ENCODE measurements around the gene LHX6.

Gene LHX6

DNA sequence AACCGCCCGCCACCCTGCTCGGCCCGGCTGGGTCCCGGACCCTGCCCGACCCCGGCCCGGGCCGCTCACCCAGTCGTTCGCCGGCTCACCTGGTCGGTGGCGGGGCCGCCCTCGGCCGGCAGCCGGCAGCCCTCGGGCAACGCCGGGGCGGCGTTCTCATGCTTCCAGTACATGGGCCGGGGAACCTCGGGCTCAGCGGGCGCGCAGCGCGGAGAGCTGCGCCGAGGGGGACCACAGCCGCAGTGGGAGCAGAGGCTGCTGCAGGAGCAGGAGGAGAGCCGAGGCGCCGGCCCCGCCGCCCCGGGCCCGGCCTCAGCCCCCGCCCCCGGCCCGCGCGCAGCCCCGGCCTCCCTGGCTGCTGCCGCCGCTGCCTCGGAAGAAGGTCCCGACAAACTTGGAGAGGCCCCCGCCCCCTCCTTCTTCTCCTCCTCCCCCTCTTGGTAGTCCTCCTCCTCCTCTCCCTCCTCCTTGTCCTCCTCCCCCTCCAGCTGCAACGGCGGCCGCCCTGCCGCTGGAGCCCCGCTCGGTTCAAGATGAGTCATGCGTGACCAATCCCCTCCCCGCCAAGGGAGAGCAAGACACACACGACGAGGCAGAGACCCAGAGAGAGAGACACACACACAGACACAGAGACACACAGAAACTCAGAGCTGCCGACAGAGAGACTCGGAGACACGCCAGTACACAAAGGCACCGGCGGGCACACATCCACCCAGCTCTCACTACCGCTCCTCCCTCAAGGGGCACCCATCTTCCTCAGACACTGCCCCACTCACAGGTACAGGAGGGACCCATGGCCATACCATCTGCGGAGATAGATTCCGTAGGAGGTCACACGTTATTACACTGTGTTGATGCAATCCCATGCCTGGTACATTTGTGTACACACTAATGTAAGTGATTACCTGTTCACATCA lies at the start of gene LHX6:
LHX6 (minus strand) TSS at position 390 of the 917 bp plus-strand sequence; CDS start at position 173, 217 bp downstream.
- H3K27ac Mint-ChIP-seq = no peak within 1 kb of the TSS
- H3K4me1 Mint-ChIP-seq (ENCODE audit: low read depth) = no peaks in the 10 kb centered on the region
- no peak for DNase-seq (ENCODE audit: low spot score)
- H3K36me3 Mint-ChIP-seq (ENCODE audit: low read depth) = no peaks in the 10 kb centered on the region
- no peak within 1 kb of the TSS for H3K4me3 Mint-ChIP-seq
- H3K27me3 Mint-ChIP-seq (ENCODE audit: low read depth) = peaks cover 33% of the 10 kb centered on the region
- no peaks in the 10 kb centered on the region for H3K9me3 Mint-ChIP-seq

DNA sequence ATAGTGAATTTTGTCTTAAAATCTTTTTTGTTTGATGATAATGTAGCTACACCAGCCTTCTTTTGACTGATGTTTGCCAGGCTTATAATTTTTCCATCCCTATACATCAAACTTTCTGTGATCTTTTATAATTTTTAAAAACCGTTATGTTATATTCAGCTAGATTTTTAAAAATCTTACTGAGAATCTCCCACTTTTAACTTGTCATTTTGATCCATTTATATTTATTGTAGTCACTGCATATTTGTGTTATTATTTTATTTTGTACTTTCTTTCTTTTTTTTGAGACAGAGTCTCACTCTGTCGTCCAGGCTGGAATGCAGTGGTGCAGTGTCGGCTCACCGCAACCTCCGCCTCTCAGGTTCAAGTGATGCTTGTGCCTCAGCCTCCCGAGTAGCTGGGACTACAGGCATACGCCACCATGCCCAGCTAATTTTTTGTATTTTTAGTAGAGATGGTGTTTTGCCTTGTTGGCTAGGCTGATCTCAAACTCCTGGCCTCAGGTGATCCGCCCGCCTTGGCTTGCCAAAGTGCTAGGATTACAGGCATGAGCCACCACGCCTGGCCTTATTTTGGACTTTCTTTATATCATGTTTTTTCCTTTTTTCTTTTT lies 48.6 kb upstream of the LHX6 start:
- no peak for DNase-seq (ENCODE audit: low spot score)

DNA sequence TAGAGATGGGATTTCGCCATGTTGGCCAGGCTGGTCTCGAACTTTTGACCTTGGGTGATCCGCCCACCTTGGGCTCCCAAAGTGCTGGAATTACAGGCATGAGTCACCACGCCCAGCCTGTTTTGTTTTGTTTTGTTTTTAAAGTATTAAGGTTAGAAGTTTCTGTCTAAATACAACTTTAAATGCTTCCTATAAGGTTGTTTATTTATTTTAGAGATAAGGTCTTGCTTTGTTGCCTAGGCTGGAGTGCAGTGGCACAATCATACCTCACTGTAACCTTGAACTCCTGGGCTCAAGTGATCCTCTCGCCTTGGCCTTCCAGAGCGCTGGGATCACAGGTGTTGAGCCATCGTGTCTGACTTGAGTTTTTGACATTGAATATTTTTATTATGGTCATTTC lies 47.3 kb upstream of the LHX6 start:
- H3K4me3 Mint-ChIP-seq = no peak overlapping the region
- H3K9me3 Mint-ChIP-seq = peaks cover 14% of the 10 kb centered on the region
- DNase-seq (ENCODE audit: low spot score) = no peak
- H3K27me3 Mint-ChIP-seq (ENCODE audit: low read depth) = no peaks in the 10 kb centered on the region
- H3K27ac Mint-ChIP-seq = no peak overlapping the region
- H3K4me1 Mint-ChIP-seq (ENCODE audit: low read depth) = no peaks in the 10 kb centered on the region
- H3K36me3 Mint-ChIP-seq (ENCODE audit: low read depth) = peaks cover 73% of the 10 kb centered on the region

More for the DNA sequence above, 48.6 kb upstream of the LHX6 start:
- Mint-ChIP-seq H3K9me3 (peaks cover 14% of the 10 kb centered on the region), H3K4me3 (no peak overlapping the region), H3K4me1 (ENCODE audit: low read depth) (no peaks in the 10 kb centered on the region), H3K27me3 (ENCODE audit: low read depth) (no peaks in the 10 kb centered on the region), H3K27ac (no peak overlapping the region), H3K36me3 (ENCODE audit: low read depth) (peaks cover 68% of the 10 kb centered on the region)

DNA sequence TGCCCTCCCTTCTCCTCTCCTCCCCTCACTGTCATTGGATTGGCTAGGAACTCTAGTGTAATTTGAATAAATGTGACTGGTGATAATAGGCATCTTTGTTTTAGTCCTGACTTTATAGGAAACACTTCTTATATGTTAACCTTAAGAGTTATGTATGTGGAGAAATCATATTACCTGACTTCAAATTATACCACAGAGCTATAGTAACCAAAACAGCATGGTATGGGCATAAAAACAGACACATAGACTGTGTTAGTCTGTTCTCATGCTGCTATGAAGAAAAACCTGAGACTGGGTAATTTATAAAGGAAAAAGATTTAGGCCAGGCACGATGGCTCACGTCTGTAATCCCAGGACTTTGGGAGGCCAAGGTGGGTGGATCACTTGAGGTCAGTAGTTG lies 45.3 kb upstream of the LHX6 start:
- Mint-ChIP-seq H3K36me3 (ENCODE audit: low read depth) (peaks cover 66% of the 10 kb centered on the region), H3K4me3 (no peak overlapping the region), H3K27me3 (ENCODE audit: low read depth) (no peaks in the 10 kb centered on the region), H3K4me1 (ENCODE audit: low read depth) (no peaks in the 10 kb centered on the region), H3K9me3 (peaks cover 14% of the 10 kb centered on the region), H3K27ac (no peak overlapping the region)
- no peak for DNase-seq (ENCODE audit: low spot score)

DNA sequence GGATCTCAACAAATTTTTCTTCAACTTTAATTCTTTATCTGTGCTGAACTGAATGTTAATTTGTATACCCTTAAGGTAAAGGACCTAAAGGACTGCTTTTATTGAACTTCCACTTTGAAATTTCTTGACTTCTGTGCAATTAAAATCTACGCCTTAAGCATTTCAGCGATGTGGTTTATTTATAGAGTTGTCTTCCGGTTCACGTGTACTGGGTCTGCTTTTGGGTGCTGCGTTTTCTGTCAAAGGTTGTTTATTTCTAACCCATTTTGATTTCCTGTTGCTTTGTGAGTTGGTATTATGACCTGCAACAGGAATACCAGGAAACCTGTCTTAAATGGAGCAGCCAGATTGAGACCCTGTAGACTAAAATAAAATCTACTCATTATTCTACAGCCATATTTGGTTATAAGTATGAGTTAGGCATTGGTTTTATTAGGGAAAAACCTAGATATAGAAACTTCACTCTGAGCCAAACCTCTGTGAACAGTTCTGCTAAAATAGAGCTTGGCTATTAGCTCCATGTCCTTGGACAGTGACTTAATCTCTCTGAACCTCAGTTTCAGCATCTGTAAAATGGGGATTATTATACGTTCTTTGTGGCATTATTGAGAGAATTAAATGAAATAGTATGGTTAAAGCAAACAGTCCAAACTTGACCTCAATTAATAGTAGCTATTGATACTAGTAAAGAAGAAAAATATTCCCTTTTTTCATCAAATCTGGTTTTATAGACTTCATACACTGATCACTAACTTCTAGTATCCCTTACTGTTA lies 39.5 kb upstream of the LHX6 start:
- Mint-ChIP-seq H3K4me1 (ENCODE audit: low read depth) (peaks cover 18% of the 10 kb centered on the region), H3K27me3 (ENCODE audit: low read depth) (no peaks in the 10 kb centered on the region)

DNA sequence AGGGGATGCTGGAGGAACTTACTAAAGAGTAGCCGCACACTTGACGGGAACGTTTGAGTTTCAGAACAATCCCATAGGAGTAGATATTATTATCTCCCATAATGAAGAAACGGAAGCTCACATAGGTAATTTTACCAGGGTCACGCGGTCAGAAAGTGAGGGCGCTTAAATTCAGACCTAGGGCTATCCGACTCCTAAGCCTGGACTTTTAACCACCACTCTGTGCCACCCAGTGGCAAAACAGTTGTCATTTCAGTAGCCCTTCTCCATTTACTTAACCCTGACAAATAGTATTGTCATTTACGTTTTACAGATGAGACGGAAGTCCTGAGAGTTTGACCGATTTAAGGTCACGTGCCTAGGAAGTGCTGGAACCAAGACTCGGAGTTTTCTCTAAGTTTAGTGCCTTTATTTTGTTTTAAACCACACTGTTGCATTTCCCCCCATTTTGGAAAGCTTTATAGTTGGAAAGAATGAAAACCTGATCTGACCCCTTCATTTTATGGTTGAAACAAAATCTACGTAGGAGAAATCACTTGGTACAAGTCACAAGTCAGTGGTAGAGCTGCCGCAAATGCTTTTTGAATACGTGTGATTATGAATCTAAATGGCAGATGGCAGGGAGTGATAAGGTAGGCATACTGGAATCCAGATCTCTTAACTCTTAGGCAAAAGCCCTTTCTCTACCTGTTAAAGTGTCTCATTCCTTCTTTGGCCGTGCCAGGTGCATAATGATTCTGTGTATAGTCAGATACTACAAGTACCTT lies 36.6 kb upstream of the LHX6 start:
- Mint-ChIP-seq H3K9me3 (no peaks in the 10 kb centered on the region), H3K4me1 (ENCODE audit: low read depth) (peaks cover 32% of the 10 kb centered on the region), H3K27ac (peak overlapping the region; percentile 99), H3K4me3 (peak overlapping the region; percentile 98), H3K27me3 (ENCODE audit: low read depth) (no peaks in the 10 kb centered on the region), H3K36me3 (ENCODE audit: low read depth) (peaks cover 16% of the 10 kb centered on the region)
- peak; percentile 28 for DNase-seq (ENCODE audit: low spot score)

More for the DNA sequence above, 39.5 kb upstream of the LHX6 start:
- Mint-ChIP-seq H3K9me3 (no peaks in the 10 kb centered on the region), H3K4me3 (no peak overlapping the region), H3K27ac (no peak overlapping the region), H3K36me3 (ENCODE audit: low read depth) (peaks cover 22% of the 10 kb centered on the region)
- no peak for DNase-seq (ENCODE audit: low spot score)

DNA sequence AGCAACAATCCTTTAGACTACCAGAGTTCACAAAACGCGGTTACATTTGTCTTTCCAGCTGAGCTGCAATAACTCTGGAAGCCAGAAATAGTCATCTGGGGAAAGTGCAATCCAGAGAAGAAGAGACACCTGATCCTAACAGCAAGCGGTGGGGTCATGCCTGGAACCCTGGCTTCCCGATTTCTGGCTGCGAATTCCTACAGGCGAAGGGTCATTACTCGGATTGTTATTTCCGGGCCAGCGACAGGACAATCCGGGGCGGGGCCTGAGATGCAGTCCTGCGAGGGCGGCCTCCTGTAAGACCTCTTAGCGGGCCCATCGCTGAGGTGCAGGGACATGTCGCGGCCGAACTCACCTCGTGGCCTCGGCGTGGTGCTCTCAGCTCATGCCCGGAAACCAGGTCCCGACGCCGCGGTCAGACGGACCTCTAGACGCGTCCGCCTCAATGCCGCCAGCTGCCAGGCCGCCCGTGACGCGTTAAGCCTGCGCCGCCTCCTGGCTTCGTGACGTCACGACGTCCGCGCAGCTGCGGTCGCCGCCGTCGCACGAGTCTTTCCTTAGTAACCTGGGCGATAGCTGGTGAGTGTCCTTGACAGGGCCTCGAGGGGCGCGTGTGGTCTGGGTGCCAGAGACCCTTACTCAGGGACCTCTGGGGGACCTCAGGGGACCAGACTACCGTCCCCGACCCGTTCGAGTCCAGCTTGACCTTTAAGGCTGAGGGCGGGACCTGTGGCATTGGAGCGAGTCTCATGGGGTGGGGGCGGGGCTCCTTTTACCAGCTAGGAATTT lies 35.8 kb upstream of the LHX6 start, which contains the start of the genes MRRF and RBM18:
MRRF (plus strand) TSS at position 523 of the 789 bp plus-strand sequence. CDS start 6,010 bp downstream, outside the sequence.
RBM18 (minus strand) TSS at position 481 of the 789 bp plus-strand sequence. CDS start 3,348 bp downstream, outside the sequence.
- DNase-seq (ENCODE audit: low spot score) = peak; percentile 95
- Mint-ChIP-seq H3K9me3 (no peaks in the 10 kb centered on the region), H3K27ac (peak within 1 kb of the TSS; percentile 99), H3K4me3 (peak within 1 kb of the TSS; percentile 98), H3K36me3 (ENCODE audit: low read depth) (peaks cover 19% of the 10 kb centered on the region), H3K4me1 (ENCODE audit: low read depth) (peaks cover 32% of the 10 kb centered on the region), H3K27me3 (ENCODE audit: low read depth) (no peaks in the 10 kb centered on the region)

DNA sequence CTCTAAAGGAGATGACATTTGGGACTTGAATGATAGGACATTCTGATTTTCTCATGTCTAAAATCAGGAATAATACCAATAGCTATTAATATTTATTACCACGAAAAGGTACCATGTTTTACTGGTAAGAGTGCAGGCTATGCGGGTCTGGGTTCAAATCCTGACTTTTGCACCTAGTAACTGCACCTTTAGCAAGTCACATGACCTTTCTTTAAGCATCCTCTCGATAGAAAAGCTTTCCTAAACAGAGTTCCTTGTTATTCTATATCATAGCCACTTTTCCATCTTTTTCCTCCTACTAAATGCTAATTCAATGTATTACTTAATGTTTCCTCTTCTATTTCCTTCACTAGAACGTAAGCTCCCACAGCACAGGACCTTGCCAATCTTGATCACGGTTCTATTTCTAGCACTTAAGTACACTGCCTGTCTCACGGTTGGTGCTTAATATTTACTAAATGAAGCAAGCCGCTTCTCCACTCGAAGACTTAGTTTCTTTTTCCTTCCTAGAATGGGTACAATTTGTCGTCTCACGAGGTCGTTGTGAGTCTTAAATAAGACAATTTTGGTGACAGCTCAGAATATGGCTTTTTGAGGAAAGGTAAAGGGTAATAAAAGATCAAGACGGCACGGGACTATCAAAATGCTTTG lies 35.1 kb upstream of the LHX6 start:
- no peaks in the 10 kb centered on the region for H3K27me3 Mint-ChIP-seq (ENCODE audit: low read depth)
- H3K36me3 Mint-ChIP-seq (ENCODE audit: low read depth) = peaks cover 24% of the 10 kb centered on the region
- no peak for DNase-seq (ENCODE audit: low spot score)
- peak overlapping the region; percentile 99 for H3K27ac Mint-ChIP-seq
- H3K4me1 Mint-ChIP-seq (ENCODE audit: low read depth) = peaks cover 32% of the 10 kb centered on the region
- no peaks in the 10 kb centered on the region for H3K9me3 Mint-ChIP-seq
- peak overlapping the region; percentile 98 for H3K4me3 Mint-ChIP-seq

DNA sequence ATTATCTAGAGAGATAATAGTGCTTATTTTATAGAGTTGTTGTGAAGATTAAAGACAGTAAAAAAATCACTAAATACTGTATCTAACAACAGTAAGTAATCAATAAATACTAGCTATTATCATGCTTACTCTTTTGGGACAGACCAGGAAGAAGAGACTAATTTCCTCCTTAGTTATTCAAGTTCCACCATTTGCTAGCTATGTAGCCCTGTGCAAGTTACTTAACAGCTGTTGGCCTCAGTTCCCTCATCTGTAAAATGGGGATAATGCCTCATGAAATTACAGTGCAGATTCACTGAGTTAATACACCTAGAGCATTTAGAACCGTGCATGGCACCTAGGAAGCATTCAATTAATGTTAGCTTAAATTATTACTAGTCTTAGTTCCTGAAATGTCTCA lies 33.3 kb upstream of the LHX6 start:
- Mint-ChIP-seq H3K4me1 (ENCODE audit: low read depth) (peaks cover 32% of the 10 kb centered on the region), H3K36me3 (ENCODE audit: low read depth) (peaks cover 29% of the 10 kb centered on the region), H3K27ac (no peak overlapping the region), H3K27me3 (ENCODE audit: low read depth) (no peaks in the 10 kb centered on the region), H3K9me3 (no peaks in the 10 kb centered on the region), H3K4me3 (peak overlapping the region; percentile 40)
- DNase-seq (ENCODE audit: low spot score) = no peak

DNA sequence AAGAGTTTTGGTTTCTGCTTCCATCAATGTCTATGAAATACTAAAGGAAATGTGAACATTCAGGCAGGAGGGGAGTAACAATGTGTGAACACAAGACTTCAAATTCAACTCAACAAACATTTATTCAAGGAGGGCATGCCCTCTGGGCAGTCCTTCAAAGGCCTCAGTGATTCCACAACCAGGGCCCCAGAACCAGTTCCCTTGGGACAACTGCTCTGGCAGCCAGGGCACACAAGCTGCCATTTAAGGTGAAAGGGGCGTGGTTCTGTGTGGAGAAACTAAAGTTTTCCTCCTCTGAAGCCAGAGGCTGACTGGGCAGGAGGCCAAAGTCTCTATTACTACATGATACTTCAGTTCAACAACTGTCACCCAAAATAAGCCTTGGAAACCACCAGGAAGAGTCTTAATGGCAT lies 32.7 kb upstream of the LHX6 start:
- Mint-ChIP-seq H3K27ac (no peak overlapping the region), H3K9me3 (no peaks in the 10 kb centered on the region), H3K36me3 (ENCODE audit: low read depth) (peaks cover 29% of the 10 kb centered on the region), H3K4me3 (no peak overlapping the region), H3K4me1 (ENCODE audit: low read depth) (peaks cover 32% of the 10 kb centered on the region), H3K27me3 (ENCODE audit: low read depth) (no peaks in the 10 kb centered on the region)
- no peak for DNase-seq (ENCODE audit: low spot score)

DNA sequence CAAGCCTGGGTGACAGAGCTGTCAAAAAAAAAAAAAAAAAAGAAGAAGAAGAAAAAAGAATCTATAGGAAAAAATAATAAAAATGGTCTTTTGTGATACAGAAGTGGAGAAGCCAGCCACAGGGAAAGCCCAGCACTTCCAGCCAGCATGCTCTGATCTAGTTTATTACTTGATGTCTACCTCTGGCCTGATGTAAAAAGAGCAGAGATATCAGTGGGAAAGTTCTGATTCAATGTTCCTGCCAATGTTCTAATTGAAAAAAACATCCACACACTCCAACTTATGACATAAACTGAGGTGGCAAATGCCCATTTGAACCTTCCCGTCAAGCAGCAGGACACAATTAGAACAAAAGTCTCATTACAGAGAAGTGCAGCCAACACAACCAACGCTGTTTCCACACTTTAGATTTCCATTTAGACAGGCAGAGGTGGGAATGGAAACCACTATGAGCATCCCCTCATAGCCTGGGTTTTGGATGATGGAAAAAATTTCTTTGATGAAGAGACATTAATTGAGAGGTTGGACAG lies 30.2 kb upstream of the LHX6 start:
- no peaks in the 10 kb centered on the region for H3K27me3 Mint-ChIP-seq (ENCODE audit: low read depth)
- H3K36me3 Mint-ChIP-seq (ENCODE audit: low read depth) = peaks cover 36% of the 10 kb centered on the region
- H3K4me3 Mint-ChIP-seq = no peak overlapping the region
- H3K9me3 Mint-ChIP-seq = no peaks in the 10 kb centered on the region
- peaks cover 24% of the 10 kb centered on the region for H3K4me1 Mint-ChIP-seq (ENCODE audit: low read depth)
- H3K27ac Mint-ChIP-seq = no peak overlapping the region
- no peak for DNase-seq (ENCODE audit: low spot score)

DNA sequence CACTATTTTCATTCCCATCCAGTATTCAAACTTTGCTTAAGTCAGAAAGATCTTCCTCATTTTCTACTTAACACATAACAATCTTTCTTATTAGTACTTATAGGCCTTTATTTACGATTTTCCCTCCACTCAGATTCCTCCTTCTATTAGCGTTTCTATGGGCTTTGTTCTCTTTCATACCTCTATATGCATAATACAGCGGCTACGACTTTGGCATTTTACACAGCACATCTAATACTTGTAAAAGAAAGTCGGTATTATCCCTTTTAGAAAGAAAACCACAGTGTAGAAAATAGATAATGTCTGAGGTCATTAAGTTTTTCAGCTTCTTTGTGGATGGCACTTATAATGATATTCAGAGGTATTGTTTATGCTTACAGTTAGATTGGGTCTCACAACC lies 27.4 kb upstream of the LHX6 start:
- Mint-ChIP-seq H3K4me1 (ENCODE audit: low read depth) (peaks cover 4% of the 10 kb centered on the region), H3K36me3 (ENCODE audit: low read depth) (peaks cover 45% of the 10 kb centered on the region), H3K4me3 (no peak overlapping the region), H3K9me3 (no peaks in the 10 kb centered on the region), H3K27me3 (ENCODE audit: low read depth) (no peaks in the 10 kb centered on the region), H3K27ac (no peak overlapping the region)
- no peak for DNase-seq (ENCODE audit: low spot score)

Measured in T-helper 2 cell treated with Interferon-gamma antibody and Interleukin-4, amounts not matched to agents 5 μg/mL and 100 μg/mL, for 36 hours (primary cell).